ENCODE measurements around the gene TCF7L1.
"Not testable (repeated sequence)": the region's sequence is repeated elsewhere in the genome, so short reads cannot be mapped to it uniquely, and the experiment has no call there.

The TCF7L1 gene

DNA sequence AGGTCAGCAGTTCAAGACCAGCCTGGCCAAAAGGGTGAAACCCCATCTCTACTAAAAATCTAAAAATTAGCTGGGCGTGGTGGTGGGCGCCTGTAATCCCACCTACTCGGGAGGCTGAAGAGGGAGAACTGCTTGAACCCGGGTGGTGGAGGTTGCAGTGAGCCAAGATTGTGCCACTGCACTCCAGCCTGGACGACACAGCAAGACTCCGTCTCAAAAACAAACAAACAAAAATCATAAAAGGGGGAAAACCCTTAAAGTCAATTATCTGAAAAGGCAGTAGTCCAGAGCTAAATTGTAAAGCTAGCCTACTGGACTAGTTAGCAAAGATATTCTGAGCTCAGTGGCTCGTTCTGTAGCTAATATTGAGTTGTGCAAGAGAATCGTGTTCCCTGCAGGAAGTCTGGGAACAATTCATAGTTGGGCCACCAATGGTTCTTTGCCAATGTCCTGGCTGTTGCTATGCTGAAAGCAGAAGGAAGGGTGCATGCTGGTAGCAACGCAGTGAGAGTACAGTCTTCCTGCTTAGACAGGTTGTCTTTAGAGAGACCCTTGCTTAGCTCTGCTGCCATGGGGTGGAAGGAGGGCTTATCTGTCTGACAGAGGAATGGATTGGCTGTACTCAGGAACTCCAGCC is 190.3 kb downstream of the TCF7L1 start:
- peaks cover 19% of the 10 kb centered on the region for H3K4me1 ChIP-seq (ENCODE audit: control insufficient read depth, insufficient read depth, low read length)
- H3K9ac ChIP-seq (ENCODE audit: low read depth, low read length): no peak overlapping the region
- no peak overlapping the region for H3K4me3 ChIP-seq (ENCODE audit: low read length)
- H3K27me3 ChIP-seq (ENCODE audit: control insufficient read depth, insufficient read depth, low read length): no peaks in the 10 kb centered on the region
- H3K4me2 ChIP-seq (ENCODE audit: low read length): no peak overlapping the region
- no peaks in the 10 kb centered on the region for H3K9me3 ChIP-seq (replicated peaks; ENCODE audit: low read length)
- peaks cover 68% of the 10 kb centered on the region for H3K36me3 ChIP-seq (ENCODE audit: insufficient read depth, low read length)

DNA sequence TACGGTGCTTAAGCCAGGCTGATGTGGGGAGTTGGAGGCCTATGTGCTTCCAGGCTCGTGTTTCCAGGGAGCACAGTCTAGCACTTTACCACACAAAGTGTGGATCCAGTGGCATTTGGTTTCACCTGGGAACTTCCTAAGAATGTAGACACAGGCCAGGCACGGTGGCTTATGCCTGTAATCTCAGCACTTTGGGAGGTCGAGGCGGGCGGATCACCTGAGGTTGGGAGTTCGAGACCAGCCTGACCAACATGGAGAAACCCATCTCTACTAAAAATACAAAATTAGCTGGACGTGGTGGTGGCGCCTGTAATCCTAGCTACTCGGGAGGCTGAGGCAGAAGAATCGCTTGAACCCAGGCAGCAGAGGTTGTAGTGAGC is 190.8 kb downstream of the TCF7L1 start:
- not testable (repeated sequence) for H3K4me3 ChIP-seq (ENCODE audit: low read length); H3K4me2 ChIP-seq (ENCODE audit: low read length); H3K9me3 ChIP-seq (replicated peaks; ENCODE audit: low read length); H3K9ac ChIP-seq (ENCODE audit: low read depth, low read length); H3K27me3 ChIP-seq (ENCODE audit: control insufficient read depth, insufficient read depth, low read length)
- Histone ChIP-seq H3K4me1 (ENCODE audit: control insufficient read depth, insufficient read depth, low read length) (peaks cover 14% of the 10 kb centered on the region), H3K36me3 (ENCODE audit: insufficient read depth, low read length) (peaks cover 68% of the 10 kb centered on the region)

DNA sequence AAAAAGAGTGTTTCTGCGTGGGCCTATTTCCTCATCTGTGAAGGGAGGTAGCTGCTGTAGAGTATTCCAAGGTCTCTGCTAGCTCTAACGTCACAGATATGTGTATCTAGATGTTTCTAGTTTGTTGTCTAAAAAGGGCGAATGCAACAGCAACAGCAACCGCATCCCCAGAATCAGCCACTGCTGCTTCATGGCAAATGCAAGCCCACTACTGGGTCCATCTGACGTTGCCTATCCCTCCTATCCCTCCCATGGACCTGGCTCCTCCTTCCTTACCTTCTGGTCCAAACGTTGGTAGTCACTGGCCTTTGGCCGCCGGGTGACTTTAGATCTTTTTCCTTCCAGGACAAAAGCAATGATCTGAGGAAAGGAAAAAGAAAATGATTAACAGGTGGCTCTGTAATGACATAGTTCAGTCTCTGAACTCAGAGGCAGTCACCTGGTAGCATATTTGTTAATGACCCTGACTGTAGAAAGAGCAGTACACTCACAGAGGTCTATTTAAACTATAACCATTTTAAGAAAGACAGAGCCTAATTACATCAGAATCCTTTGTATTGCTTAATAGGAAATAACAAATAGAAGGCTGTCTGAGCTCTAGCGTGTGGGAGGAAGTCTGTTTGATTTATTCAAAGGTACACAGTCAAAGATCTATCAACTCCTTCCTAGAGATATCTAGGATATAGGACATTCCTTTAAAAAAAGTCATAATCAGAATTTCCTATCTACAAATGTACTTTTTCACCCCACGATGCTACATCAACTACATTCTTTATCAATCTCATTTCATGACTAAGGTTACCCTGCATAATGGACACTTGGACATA is 191.7 kb downstream of the TCF7L1 start:
- H3K27me3 ChIP-seq (ENCODE audit: control insufficient read depth, insufficient read depth, low read length): no peaks in the 10 kb centered on the region
- H3K9ac ChIP-seq (ENCODE audit: low read depth, low read length): peak overlapping the region; percentile 34
- H3K4me3 ChIP-seq (ENCODE audit: low read length): peak overlapping the region; percentile 92
- H3K9me3 ChIP-seq (replicated peaks; ENCODE audit: low read length): no peaks in the 10 kb centered on the region
- H3K4me2 ChIP-seq (ENCODE audit: low read length): peak overlapping the region; percentile 97
- H3K36me3 ChIP-seq (ENCODE audit: insufficient read depth, low read length): peaks cover 62% of the 10 kb centered on the region
- peaks cover 14% of the 10 kb centered on the region for H3K4me1 ChIP-seq (ENCODE audit: control insufficient read depth, insufficient read depth, low read length)

DNA sequence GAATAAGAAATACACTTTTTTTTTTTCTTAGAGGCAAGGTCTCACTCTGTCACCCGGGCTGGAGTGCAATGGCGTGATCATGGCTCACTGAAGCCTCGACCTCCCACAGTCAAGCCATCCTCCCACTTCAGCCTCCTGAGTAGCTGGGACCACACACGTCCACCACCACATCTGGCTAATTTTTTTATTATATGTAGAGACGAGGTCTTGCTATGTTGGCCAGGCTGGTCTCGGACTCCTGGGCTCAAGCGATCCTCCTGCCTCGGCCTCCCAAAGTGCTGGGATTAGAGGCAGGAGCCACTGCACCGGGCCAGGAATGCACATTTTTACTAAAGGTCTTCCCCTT is 192.2 kb downstream of the TCF7L1 start:
- H3K4me2 ChIP-seq (ENCODE audit: low read length): peak overlapping the region; percentile 97
- H3K36me3 ChIP-seq (ENCODE audit: insufficient read depth, low read length): peaks cover 56% of the 10 kb centered on the region
- peaks cover 14% of the 10 kb centered on the region for H3K4me1 ChIP-seq (ENCODE audit: control insufficient read depth, insufficient read depth, low read length)
- H3K4me3 ChIP-seq (ENCODE audit: low read length): peak overlapping the region; percentile 92
- H3K9me3 ChIP-seq (replicated peaks; ENCODE audit: low read length): no peaks in the 10 kb centered on the region
- no peaks in the 10 kb centered on the region for H3K27me3 ChIP-seq (ENCODE audit: control insufficient read depth, insufficient read depth, low read length)
- peak overlapping the region; percentile 94 for H3K9ac ChIP-seq (ENCODE audit: low read depth, low read length)

DNA sequence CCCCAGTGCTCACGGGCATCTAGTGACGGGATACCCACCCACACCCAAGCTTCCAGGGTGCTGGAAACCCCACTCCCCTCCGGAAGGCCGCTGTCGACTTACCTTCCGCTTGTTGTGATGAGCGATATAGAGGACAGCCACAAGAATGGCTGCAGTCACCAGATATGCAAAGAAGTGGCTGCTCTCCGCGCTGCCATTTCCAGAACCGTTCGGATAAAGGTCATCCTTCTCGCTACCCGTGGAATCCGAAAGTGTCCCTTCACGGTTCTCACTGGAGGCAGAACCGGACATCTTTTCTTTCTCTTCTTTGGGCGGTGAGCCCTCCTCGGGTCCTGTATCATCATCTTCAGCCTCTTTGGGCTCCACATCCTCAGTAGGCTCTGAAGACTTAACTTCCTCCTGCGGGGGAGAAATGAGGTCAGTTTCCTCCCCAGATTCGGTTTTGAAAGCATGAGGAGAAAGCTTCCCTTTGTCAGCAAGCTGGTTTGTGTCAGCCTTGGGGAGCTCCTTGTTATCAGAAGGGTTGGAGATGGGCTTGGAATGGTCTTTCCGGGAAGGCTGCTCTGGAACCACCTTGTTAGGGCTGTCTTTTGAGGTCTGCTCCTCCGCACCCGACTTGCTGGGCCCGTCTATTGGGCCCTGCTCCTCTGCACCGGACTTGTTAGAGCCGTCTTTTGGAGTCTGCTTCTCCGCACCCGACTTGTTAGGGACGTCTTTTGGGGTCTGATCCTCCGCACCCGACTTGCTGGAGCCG is 193.4 kb downstream of the TCF7L1 start:
- H3K4me2 ChIP-seq (ENCODE audit: low read length): peak overlapping the region; percentile 97
- H3K9ac ChIP-seq (ENCODE audit: low read depth, low read length): peak overlapping the region; percentile 94
- no peaks in the 10 kb centered on the region for H3K27me3 ChIP-seq (ENCODE audit: control insufficient read depth, insufficient read depth, low read length)
- peaks cover 14% of the 10 kb centered on the region for H3K4me1 ChIP-seq (ENCODE audit: control insufficient read depth, insufficient read depth, low read length)
- no peaks in the 10 kb centered on the region for H3K9me3 ChIP-seq (replicated peaks; ENCODE audit: low read length)
- H3K4me3 ChIP-seq (ENCODE audit: low read length): peak overlapping the region; percentile 92
- peaks cover 44% of the 10 kb centered on the region for H3K36me3 ChIP-seq (ENCODE audit: insufficient read depth, low read length)

DNA sequence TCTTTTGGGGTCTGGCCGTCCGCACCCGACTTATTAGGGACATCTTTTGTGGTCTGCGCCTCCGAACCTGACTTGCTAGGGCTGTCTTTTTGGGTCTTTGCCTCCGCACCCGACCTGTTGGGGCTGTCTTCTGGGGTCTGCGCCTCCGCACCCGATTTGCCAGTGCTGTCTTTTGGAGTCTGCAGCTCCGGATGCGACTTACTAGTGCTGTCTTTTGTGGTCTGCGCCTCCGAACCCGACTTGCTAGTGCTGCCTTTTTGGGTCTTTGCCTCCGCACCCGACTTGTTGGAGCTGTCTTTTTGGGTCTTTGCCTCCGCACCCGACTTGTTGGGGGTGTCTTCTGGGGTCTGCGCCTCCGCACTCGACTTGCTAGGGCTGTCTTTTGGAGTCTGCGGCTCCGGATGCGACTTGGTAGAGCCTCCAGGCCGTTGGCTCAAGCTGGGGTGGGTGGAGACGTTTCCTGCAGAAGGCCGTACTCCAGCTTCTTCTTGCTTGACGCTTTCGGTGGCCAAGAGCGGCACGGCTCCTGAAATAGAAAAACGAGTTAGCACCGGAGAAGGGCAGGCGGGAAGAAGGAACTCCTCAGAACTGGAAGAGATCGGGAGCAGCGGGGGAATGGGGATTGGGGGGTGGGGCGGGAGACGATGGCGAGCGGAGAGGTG is 194.1 kb downstream of the TCF7L1 start:
- H3K27me3 ChIP-seq (ENCODE audit: control insufficient read depth, insufficient read depth, low read length): no peaks in the 10 kb centered on the region
- H3K9ac ChIP-seq (ENCODE audit: low read depth, low read length): peak overlapping the region; percentile 94
- H3K4me3 ChIP-seq (ENCODE audit: low read length): peak overlapping the region; percentile 92
- H3K4me2 ChIP-seq (ENCODE audit: low read length): peak overlapping the region; percentile 97
- peaks cover 37% of the 10 kb centered on the region for H3K36me3 ChIP-seq (ENCODE audit: insufficient read depth, low read length)
- no peaks in the 10 kb centered on the region for H3K9me3 ChIP-seq (replicated peaks; ENCODE audit: low read length)
- H3K4me1 ChIP-seq (ENCODE audit: control insufficient read depth, insufficient read depth, low read length): peaks cover 14% of the 10 kb centered on the region

DNA sequence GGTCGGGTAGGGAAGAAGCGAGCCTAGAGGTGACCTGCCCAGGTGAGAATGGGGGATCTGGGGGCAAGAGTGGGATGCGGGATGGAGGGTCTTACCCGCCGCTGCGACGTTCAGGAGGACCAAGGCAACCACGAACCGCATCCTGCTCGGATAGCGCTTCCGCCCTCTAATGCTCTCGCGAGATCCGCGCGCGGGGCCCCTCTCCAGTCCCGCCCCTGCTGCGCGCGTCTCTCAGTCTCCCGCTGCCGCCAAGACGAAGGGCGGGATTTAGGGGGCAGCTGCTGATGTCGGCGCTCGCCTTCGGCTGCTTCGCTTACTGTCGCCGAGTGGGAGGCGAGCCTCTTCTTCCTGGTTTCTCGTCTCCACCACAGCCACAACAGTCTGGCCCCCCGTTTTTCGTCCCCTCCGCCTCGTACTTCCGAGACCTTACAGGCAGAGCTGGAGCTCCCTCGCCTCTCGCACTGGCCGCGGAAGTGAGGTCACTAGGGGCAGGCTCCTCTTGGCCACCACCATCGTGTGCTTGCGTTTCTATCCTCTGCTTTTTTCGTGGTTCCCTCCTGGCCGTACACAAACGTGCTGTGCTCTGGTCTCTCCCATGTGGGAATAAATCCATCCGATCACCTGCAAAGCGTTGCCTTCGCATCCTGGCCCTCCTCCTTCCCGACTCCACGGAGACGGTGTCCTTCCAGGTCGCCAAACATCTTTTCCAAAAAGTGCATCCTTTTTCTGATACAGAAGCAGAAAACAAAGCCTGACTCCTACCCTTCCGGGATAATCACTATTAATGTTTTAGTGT is 194.8 kb downstream of the TCF7L1 start, which contains the start of gene TGOLN2:
TSS of gene TGOLN2 (minus strand) at position 168 of the 796 bp plus-strand sequence. CDS start at position 141, 27 bp downstream.
- Histone ChIP-seq H3K4me3 (ENCODE audit: low read length) (peak within 1 kb of the TSS; percentile 92), H3K36me3 (ENCODE audit: insufficient read depth, low read length) (peaks cover 31% of the 10 kb centered on the region), H3K4me1 (ENCODE audit: control insufficient read depth, insufficient read depth, low read length) (peaks cover 14% of the 10 kb centered on the region), H3K4me2 (ENCODE audit: low read length) (peak within 1 kb of the TSS; percentile 97), H3K27me3 (ENCODE audit: control insufficient read depth, insufficient read depth, low read length) (no peaks in the 10 kb centered on the region), H3K9me3 (replicated peaks; ENCODE audit: low read length) (no peaks in the 10 kb centered on the region), H3K9ac (ENCODE audit: low read depth, low read length) (peak within 1 kb of the TSS; percentile 94)

DNA sequence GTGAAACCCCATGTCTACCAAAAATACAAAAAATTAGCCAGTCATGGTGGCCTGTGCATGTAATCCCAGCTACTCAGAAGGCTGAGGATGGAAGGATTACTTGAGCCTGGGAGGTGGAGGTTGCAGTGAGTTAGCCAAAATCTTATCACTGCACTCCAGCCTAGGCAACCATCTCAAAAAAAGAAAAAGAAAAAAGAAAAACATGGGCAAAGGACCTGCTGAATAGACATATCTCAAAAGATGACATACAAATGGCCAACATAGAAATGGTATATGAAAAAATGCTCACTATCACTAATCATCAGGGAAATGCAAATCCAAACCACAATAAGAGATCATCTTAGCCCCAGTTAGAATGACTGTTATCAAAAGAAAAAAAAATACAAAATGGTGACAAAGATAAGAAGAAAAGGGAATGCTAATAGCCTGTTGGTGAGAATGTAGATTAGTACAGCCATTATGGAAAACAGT is 196.0 kb downstream of the TCF7L1 start:
- H3K9ac ChIP-seq (ENCODE audit: low read depth, low read length): no peak overlapping the region
- H3K9me3 ChIP-seq (replicated peaks; ENCODE audit: low read length): no peaks in the 10 kb centered on the region
- H3K4me3 ChIP-seq (ENCODE audit: low read length): no peak overlapping the region
- peaks cover 14% of the 10 kb centered on the region for H3K4me1 ChIP-seq (ENCODE audit: control insufficient read depth, insufficient read depth, low read length)
- H3K4me2 ChIP-seq (ENCODE audit: low read length): no peak overlapping the region
- H3K36me3 ChIP-seq (ENCODE audit: insufficient read depth, low read length): peaks cover 22% of the 10 kb centered on the region
- no peaks in the 10 kb centered on the region for H3K27me3 ChIP-seq (ENCODE audit: control insufficient read depth, insufficient read depth, low read length)

DNA sequence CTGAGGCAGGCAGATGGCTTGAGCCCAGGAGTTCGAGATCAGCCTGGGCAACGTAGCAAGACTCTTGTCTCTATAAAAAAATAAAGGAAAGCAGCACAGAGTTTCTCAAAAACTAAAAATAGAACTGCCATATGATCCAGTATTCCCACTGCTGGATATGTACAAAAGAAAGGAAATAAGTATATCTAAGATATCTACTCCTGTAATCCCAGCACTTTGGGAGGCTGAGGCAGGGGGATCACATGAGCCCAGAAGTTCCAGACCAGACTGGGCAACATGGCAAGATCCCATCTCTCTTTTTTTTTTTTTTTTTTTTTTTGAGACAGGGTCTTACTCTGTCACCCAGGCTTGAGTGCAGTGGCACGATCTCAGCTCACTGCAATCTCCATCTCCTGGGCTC is 196.5 kb downstream of the TCF7L1 start:
- not testable (repeated sequence) for H3K27me3 ChIP-seq (ENCODE audit: control insufficient read depth, insufficient read depth, low read length); H3K4me2 ChIP-seq (ENCODE audit: low read length); H3K9ac ChIP-seq (ENCODE audit: low read depth, low read length); H3K4me3 ChIP-seq (ENCODE audit: low read length); H3K9me3 ChIP-seq (replicated peaks; ENCODE audit: low read length)
- Histone ChIP-seq H3K36me3 (ENCODE audit: insufficient read depth, low read length) (peaks cover 17% of the 10 kb centered on the region), H3K4me1 (ENCODE audit: control insufficient read depth, insufficient read depth, low read length) (peaks cover 11% of the 10 kb centered on the region)

DNA sequence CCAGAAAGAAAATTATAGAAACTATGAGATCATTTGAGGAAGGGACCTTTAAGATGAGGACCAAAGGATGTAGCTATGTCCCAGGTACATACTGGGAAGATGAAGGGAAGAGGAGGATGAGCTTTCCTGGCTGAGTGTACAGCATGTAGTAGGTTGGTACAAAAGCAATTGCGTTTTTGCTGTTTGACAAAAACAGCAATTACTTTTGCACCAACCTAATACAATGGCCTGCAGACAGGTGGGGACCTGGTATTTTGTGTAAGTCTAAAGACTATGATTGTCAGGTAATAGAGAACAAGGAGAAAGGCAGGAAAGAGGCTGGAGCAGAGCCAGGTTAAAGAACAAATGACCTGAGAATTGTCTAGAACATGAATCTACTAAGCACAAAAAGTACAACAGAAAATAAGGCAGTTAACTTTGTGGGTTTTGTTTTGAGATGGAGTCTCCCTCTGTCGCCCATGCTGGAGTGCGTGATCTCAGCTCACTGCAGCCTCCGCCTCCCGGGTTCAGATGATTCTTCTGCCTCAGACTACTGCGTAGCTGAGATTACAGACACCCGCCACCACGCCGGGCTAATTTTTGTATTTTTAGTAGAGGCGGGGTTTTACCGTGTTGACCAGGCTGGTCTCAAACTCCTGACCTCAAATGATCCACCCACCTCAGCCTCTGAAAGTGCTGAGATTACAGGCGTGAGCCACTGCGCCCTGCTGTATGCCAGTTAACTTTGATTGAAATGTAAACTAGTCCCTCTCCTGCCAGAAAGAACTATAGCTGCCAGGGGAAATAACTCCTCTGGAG is 197.8 kb downstream of the TCF7L1 start:
- Histone ChIP-seq H3K4me3 (ENCODE audit: low read length) (no peak overlapping the region), H3K27me3 (ENCODE audit: control insufficient read depth, insufficient read depth, low read length) (no peaks in the 10 kb centered on the region), H3K4me2 (ENCODE audit: low read length) (no peak overlapping the region), H3K4me1 (ENCODE audit: control insufficient read depth, insufficient read depth, low read length) (peaks cover 5% of the 10 kb centered on the region), H3K9ac (ENCODE audit: low read depth, low read length) (no peak overlapping the region), H3K36me3 (ENCODE audit: insufficient read depth, low read length) (peaks cover 11% of the 10 kb centered on the region), H3K9me3 (replicated peaks; ENCODE audit: low read length) (no peaks in the 10 kb centered on the region)

All from skeletal muscle satellite cell (primary cell).